GM12891 (cell line): ENCODE measurements around the gene PGA4.
"Not testable (repeated sequence)": the region's sequence is repeated elsewhere in the genome, so short reads cannot be mapped to it uniquely, and the experiment has no call there.

Experiments used
- POLR2A ChIP-seq: IDR thresholded peaks from 2 replicates; pipeline ENCODE4 v1.6.1; 2011; ENCODE audit warnings: low read depth, low read length, control low read depth
- POLR2AphosphoS5 ChIP-seq: IDR thresholded peaks from 2 replicates; pipeline ENCODE4 v1.6.1; 2011; ENCODE audit warnings: low read depth, low read length, control low read depth
- POU2F2 ChIP-seq: IDR thresholded peaks from 2 replicates; pipeline ENCODE4 v1.6.1; 2011; ENCODE audit warnings: low read depth, mild to moderate bottlenecking, control low read depth, low read length, moderate library complexity
- TAF1 ChIP-seq: IDR thresholded peaks from 2 replicates; pipeline ENCODE4 v1.6.1; 2011; ENCODE audit warnings: low read depth, low read length, control low read depth

GRCh38 chr11:61203873-61204272 lies 18.3 kb upstream of the PGA4 start:
- not testable (repeated sequence) for TF ChIP-seq POLR2A, TAF1, POLR2AphosphoS5, POU2F2
